ENCODE results near the gene HACD2.
"Not testable (repeated sequence)": the region's sequence is repeated elsewhere in the genome, so short reads cannot be mapped to it uniquely, and the experiment has no call there.

Gene HACD2

GRCh38 chr3:123611674-123612073, 26.8 kb upstream of the HACD2 start:
- DNase-seq (ENCODE audit: low read depth in 3 of 3, low spot score in 1 of 3), result not testable (repeated sequence)

- DNase-seq (ENCODE audit: low read depth in 3 of 3, low spot score in 1 of 3), result no peak
Measured at GRCh38 chr3:123611082-123611481, 26.2 kb upstream of the HACD2 start.

DNA sequence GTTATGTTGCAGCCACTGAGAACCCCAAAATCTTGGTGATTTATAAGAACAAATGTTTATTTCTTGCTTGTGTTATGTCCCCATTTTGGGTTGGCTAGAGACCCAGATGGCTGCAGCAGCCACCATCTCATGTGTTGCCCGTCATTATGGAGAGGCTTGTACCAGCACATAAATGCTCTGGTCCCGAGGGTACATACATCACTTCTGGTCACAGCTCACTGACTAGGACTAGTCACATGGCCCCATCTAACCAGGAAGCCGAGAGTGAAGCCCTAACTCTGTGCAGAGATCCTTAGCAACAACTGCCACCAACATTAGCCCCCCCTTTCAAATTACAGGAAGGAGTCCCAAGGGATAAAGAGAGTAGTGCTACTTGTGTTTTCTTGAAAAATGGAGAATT, 25.5 kb upstream of the HACD2 start:
- no peak for DNase-seq (ENCODE audit: low read depth in 3 of 3, low spot score in 1 of 3)

DNA sequence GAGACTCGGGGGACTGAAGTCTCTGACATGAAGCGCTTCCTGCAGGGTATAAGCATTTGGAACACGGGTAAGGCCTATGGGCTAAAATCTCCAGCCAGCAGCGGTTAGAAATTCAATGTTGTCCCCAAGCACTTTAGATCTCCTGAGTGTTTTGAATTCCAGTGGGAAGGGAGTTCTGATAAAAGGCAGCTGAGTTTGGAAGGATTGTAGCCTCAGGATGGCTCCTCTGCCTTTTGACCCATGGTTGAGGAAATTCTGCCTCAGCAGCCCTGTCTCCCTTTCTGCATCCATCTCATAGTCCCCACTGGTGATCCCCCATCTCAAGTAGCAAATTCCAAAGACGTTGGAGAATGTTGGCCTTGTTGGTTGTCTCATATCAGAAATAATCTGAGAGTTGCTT, 24.2 kb upstream of the HACD2 start:
- DNase-seq (ENCODE audit: low read depth in 3 of 3, low spot score in 1 of 3), result no peak

- DNase-seq (ENCODE audit: low read depth in 3 of 3, low spot score in 1 of 3), result no peak
Measured at GRCh38 chr3:123608263-123608937, 23.5 kb upstream of the HACD2 start.

- DNase-seq (ENCODE audit: low read depth in 3 of 3, low spot score in 1 of 3), result no peak
Measured at GRCh38 chr3:123606527-123606926, 21.7 kb upstream of the HACD2 start.

GRCh38 chr3:123605789-123606234, 21.0 kb upstream of the HACD2 start:
- DNase-seq (ENCODE audit: low read depth in 3 of 3, low spot score in 1 of 3), result no peak

GRCh38 chr3:123603153-123603552, 18.3 kb upstream of the HACD2 start:
- DNase-seq (ENCODE audit: low read depth in 3 of 3, low spot score in 1 of 3), result not testable (repeated sequence)

- no peak for DNase-seq (ENCODE audit: low read depth in 3 of 3, low spot score in 1 of 3)
Measured at GRCh38 chr3:123602325-123602724, 17.5 kb upstream of the HACD2 start.

- not testable (repeated sequence) for DNase-seq (ENCODE audit: low read depth in 3 of 3, low spot score in 1 of 3)
Measured at GRCh38 chr3:123600863-123601262, 16.0 kb upstream of the HACD2 start.

GRCh38 chr3:123597561-123597960, 12.7 kb upstream of the HACD2 start:
- DNase-seq (ENCODE audit: low read depth in 3 of 3, low spot score in 1 of 3), result no peak

GRCh38 chr3:123595396-123596180, 10.7 kb upstream of the HACD2 start:
- no peak for DNase-seq (ENCODE audit: low read depth in 3 of 3, low spot score in 1 of 3)

DNA sequence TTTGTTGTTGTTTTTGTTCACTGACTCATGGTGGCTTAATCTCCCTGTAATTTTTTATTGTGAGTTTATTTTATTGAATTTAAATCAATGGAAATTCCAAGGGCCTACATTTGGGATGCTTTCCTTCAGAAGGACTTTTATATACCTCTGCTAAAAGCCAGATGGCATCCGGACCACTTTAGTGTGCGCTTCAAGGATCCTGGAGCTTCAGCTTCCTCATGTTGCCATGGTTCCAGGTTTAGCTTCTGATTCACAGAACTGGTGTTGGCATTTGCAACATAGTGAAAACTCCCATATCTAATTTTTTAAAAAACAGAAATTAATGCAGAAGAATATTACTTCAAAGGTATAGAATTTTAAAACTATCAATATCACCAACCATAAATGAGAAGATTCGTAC, 8.5 kb upstream of the HACD2 start:
- DNase-seq (ENCODE audit: low read depth in 3 of 3, low spot score in 1 of 3), result no peak

DNA sequence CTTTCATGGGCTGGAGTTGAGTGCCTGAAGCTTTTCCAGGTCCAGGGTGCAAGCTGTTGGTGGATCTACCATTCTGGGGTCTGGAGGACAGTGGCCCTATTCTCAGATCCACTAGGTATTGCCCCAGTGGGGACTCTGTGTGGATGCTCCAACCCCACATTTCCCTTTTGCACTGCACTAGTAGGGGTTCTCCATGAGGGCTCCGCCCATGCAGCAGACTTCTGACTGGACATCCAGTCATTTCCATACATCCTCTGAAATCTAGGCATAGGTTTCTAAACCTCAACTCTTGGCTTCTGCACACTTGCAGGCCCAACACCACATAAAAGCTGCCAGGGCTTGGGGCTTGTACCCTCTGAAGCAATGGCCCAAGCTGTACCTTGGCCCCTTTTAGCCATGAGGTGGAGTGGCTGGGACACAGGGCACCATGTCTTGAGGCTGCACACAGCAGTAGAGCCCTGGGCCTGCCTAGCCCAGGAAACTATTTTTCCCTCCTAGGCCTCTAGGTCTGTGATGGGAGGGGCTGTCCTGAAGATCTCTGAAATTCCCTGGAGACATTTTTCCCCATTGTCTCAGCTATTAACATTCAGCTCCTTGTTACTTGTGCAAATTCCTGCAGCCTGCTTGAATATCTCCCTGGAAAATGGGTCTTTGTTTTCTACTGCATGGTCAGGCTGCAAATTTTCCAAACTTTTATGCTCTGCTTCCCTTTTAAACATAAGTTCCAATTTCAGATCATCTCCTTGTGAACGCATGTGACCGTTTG, 6.0 kb upstream of the HACD2 start:
- DNase-seq (ENCODE audit: low read depth in 3 of 3, low spot score in 1 of 3), result no peak

DNA sequence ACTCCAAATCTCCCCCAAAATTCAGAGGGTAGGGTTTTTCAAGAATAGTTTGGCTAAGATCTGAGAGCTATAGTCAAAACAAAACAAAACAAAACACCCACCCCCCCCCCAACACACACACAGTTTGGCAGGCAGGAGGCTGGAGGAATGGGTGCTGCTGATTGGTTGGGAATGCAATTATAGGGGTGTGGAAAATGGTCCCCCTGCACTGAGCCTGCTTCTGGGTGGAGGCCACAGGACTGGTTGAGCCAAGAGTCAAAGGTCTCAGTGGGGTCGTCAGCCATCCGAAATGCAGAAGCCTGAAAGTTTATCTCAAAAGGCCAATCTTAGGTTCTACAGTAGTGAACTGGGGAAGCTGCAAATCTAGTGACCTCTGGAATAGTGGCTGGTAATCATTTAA, 2.5 kb upstream of the HACD2 start:
- no peak for DNase-seq (ENCODE audit: low read depth in 3 of 3, low spot score in 1 of 3)

GRCh38 chr3:123586968-123587367, 2.1 kb upstream of the HACD2 start:
- no peak for DNase-seq (ENCODE audit: low read depth in 3 of 3, low spot score in 1 of 3)

DNA sequence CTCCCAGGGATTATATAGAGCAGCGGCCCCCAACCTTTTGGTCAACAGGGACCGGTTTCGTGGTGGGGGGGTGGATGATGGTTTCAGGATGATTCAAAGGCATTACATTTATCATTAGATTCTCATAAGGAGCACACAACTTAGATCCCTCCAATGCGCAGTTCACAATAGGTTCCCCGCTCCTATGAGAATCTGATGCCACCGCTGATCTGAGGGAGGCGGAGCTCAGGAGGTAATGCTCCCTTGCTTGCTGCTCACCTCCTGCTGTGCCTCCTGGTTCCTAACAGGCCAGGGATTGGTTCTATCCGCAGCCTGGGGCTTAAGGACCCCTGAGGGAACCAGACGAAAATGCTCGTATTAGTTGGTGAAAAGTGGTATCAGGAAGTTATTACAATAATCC, 1.3 kb upstream of the HACD2 start:
- DNase-seq (ENCODE audit: low read depth in 3 of 3, low spot score in 1 of 3), result peak in 1 of 3 donors; percentile 9

GRCh38 chr3:123584284-123584987, 417 bp downstream of the HACD2 start:
- DNase-seq (ENCODE audit: low read depth in 3 of 3, low spot score in 1 of 3), result peak in 1 of 3 donors; percentile 7

DNA sequence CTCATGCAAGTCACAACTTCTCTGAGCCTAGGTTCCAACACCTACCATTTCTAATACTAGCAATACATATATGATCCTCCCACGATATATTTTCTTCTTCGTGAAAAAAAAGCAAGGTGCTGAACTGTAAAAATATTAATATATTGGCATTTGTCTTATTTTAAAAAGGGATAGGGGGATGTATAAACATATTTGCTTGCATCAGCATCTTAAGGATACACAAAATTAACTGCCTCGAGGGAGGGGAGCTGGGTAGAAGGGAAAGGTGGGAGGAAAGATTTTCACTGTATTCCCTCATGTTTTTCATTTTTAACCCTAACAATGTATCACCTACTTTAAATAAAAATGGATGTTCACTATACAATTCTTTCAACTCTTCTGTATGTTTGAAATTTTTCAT, 1.3 kb downstream of the HACD2 start:
- no peak for DNase-seq (ENCODE audit: low read depth in 3 of 3, low spot score in 1 of 3)

DNA sequence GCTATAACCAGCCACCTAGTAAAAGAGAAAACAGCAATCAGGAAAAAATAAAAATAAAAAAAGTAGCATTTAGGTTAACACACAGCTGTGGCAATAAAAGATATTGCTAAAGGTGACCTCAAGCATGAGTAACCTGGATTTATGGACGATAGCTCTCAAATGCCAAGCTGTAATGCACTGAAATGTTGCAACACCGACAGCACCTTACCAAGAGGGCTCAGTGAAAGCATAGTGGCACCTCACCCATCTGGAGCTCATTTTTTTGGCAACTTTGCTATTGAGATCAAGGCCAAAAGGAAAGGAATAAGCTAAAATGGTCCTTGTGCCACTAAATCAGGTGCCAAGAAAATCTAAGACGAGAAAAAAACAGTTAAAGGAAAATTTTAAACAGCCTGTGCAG, 2.5 kb downstream of the HACD2 start:
- no peak for DNase-seq (ENCODE audit: low read depth in 3 of 3, low spot score in 1 of 3)

GRCh38 chr3:123576122-123576521, 8.7 kb downstream of the HACD2 start:
- no peak for DNase-seq (ENCODE audit: low read depth in 3 of 3, low spot score in 1 of 3)
